Liver (tissue), 9 donors: ENCODE data around the gene TYSND1. TPM values are rescaled to one million over a fixed set of nuclear protein-coding genes. Genes with fewer than 3 reads are reported as not detected.

Source experiments
- DNase-seq: peaks from one replicate; pipeline ENCODE4 v3.0.0-alpha.2; 2017; ENCODE audit warnings: low spot score
- H3K27ac ChIP-seq, 2 donors: one replicate each; pipeline ENCODE4 v1.7.0; 2013; ENCODE audit warnings: inconsistent platforms in 2 of 2, low read length in 2 of 2, control low read depth in 1 of 2, low read depth in 1 of 2, mild to moderate bottlenecking in 1 of 2
- H3K27me3 ChIP-seq, 4 donors: one replicate each; pipeline versions ENCODE4 v1.6.1 to v1.7.0; 2013; ENCODE audit warnings: low read length in 3 of 4, inconsistent platforms in 1 of 4, mild to moderate bottlenecking in 1 of 4, moderate library complexity in 1 of 4; ENCODE audit not compliant: control insufficient read depth in 4 of 4, insufficient read depth in 4 of 4
- H3K36me3 ChIP-seq, 4 donors: one replicate each; pipeline versions ENCODE4 v1.6.1 to v1.7.0; 2013; ENCODE audit warnings: low read length in 3 of 4, mild to moderate bottlenecking in 3 of 4, low read depth in 1 of 4, moderate library complexity in 1 of 4; ENCODE audit not compliant: control insufficient read depth in 4 of 4, insufficient read depth in 3 of 4
- H3K4me1 ChIP-seq, 4 donors: one replicate each; pipeline versions ENCODE4 v1.6.1 to v1.7.0; 2013; ENCODE audit warnings: low read length in 3 of 4, mild to moderate bottlenecking in 3 of 4, moderate library complexity in 1 of 4; ENCODE audit not compliant: control insufficient read depth in 4 of 4, insufficient read depth in 4 of 4
- H3K4me3 ChIP-seq, 3 donors: one replicate each; pipeline versions ENCODE4 v1.6.1 to v1.7.0; 2013; ENCODE audit warnings: low read length in 3 of 3, control low read depth in 1 of 3, low read depth in 1 of 3, mild to moderate bottlenecking in 1 of 3
- H3K9ac ChIP-seq, 2 donors: one replicate each; pipeline ENCODE4 v1.7.0; 2013; ENCODE audit warnings: low read length in 2 of 2, mild to moderate bottlenecking in 2 of 2, moderate library complexity in 2 of 2, control low read depth in 1 of 2, low read depth in 1 of 2
- H3K9me3 ChIP-seq, 4 donors: one replicate each; pipeline versions ENCODE4 v1.6.1 to v1.7.0; 2013; ENCODE audit warnings: low read length in 3 of 4; ENCODE audit not compliant: control insufficient read depth in 4 of 4
- ATF3 ChIP-seq: IDR thresholded peaks from 2 replicates; pipeline ENCODE4 v1.6.1; 2016; ENCODE audit warnings: antibody characterized with exemption
- CTCF ChIP-seq: fragments of 150-350 bp; IDR thresholded peaks from 2 replicates; pipeline ENCODE4 v1.5.1; 2017; ENCODE audit warnings: improper control_type of control experiment, low read depth, low read length; ENCODE audit not compliant: missing input control
- EGR1 ChIP-seq, 2 donors: IDR thresholded peaks; 2 replicates each; pipeline ENCODE4 v1.6.1; 2016 to 2018; ENCODE audit warnings: antibody characterized with exemption in 2 of 2, low read depth in 2 of 2
- FOXA1 ChIP-seq: IDR thresholded peaks from 2 replicates; pipeline ENCODE4 v1.6.1; 2016; ENCODE audit warnings: antibody characterized with exemption
- FOXA2 ChIP-seq: IDR thresholded peaks from 2 replicates; pipeline ENCODE4 v1.6.1; 2016; ENCODE audit warnings: antibody characterized with exemption
- GABPA ChIP-seq, 2 donors: IDR thresholded peaks in 1 of 2; conservative IDR thresholded peaks in 1 of 2; 2 replicates each; pipeline ENCODE4 v1.6.1; 2016; ENCODE audit warnings: antibody characterized with exemption in 2 of 2, mild to moderate bottlenecking in 1 of 2, moderate library complexity in 1 of 2
- HNF4A ChIP-seq, 2 donors: conservative IDR thresholded peaks; 2 replicates each; pipeline ENCODE4 v1.6.1; 2016; ENCODE audit warnings: antibody characterized with exemption in 2 of 2, mild to moderate bottlenecking in 2 of 2
- HNF4G ChIP-seq: IDR thresholded peaks from 2 replicates; pipeline ENCODE4 v1.6.1; 2016; ENCODE audit warnings: antibody characterized with exemption
- JUND ChIP-seq, 2 donors: IDR thresholded peaks; 2 replicates each; pipeline ENCODE4 v1.6.1; 2016; ENCODE audit warnings: antibody characterized with exemption in 2 of 2
- MAX ChIP-seq: IDR thresholded peaks from 2 replicates; pipeline ENCODE4 v1.6.1; 2016; ENCODE audit warnings: antibody characterized with exemption
- NR2F2 ChIP-seq: IDR thresholded peaks from 2 replicates; pipeline ENCODE4 v1.6.1; 2016; ENCODE audit warnings: antibody characterized with exemption
- RAD21 ChIP-seq, 2 donors: IDR thresholded peaks; 2 replicates each; pipeline ENCODE4 v1.6.1; 2016; ENCODE audit warnings: antibody characterized with exemption in 2 of 2, mild to moderate bottlenecking in 2 of 2
- REST ChIP-seq: IDR thresholded peaks from 2 replicates; pipeline ENCODE4 v1.6.1; 2016; ENCODE audit warnings: antibody characterized with exemption, mild to moderate bottlenecking
- RXRA ChIP-seq, 2 donors: IDR thresholded peaks; 2 replicates each; pipeline ENCODE4 v1.6.1; 2017 to 2018; ENCODE audit warnings: antibody characterized with exemption in 2 of 2, mild to moderate bottlenecking in 1 of 2
- SP1 ChIP-seq: IDR thresholded peaks from 2 replicates; pipeline ENCODE4 v1.6.1; 2018; ENCODE audit warnings: antibody characterized with exemption, mild to moderate bottlenecking
- TAF1 ChIP-seq: conservative IDR thresholded peaks from 2 replicates; pipeline ENCODE4 v1.6.1; 2016; ENCODE audit warnings: antibody characterized with exemption, mild to moderate bottlenecking
- ZBTB33 ChIP-seq: IDR thresholded peaks from 2 replicates; pipeline ENCODE4 v1.6.1; 2016; ENCODE audit warnings: antibody characterized with exemption
- WGBS: extraction: QIAGEN DNeasy Blood & Tissue Kit; methylation state at CpG from one replicate; pipeline ENCODE4 v1.1.7; 2013; 5-methylcytosine and 5-hydroxymethylcytosine counted together
- polyA plus RNA-seq, 2 donors: library from polyadenylated mRNA; stranded (reverse) in 1 of 2; unstranded in 1 of 2; fragments of 200-250 nt in 1 of 2; fragments of >200 nt in 1 of 2; fragmentation: Nextera tagmentation in 1 of 2; extraction: Ambion mirVana in 1 of 2; gene quantifications; one replicate each; pipeline versions ENCODE4 v1.2.1 to v1.2.3, GENCODE V29; 2013 to 2015
- total RNA-seq, 2 donors: library from RNA; depleted of rRNA; stranded (reverse); fragments of >200 nt; gene quantifications; one replicate each; pipeline ENCODE4 v1.2.3, GENCODE V29; 2014
- donor health status: healthy.
- donor health status: healthy.
- donor health status: healthy.
- donor health status: healthy.
- donor health status: healthy.

TYSND1 gene
- total and polyA plus RNA-seq, 4 donors, result 3.9 to 11.3 (median 7.2) TPM

DNA sequence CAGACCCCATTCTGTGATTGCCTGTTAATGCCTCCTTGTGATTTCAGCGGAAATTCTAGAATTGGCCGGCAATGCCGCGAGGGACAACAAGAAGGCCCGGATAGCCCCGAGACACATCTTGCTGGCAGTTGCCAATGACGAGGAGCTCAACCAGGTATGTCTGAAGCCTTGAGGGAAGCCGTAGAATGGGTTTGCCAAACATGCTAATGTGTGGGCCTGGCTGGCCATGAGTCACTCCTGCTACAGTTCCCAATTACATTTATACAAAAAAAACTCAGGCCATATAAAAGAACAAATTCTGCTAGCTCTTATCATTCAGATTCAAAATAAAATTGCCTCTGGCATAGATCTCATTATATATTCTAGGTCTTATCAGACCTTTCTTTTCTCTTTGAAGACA lies 56.5 kb downstream of the TYSND1 start:
- WGBS, result 97% methylated on average over 8 of the region's 8 CpGs
- no peak for TF ChIP-seq JUND (IDR thresholded peaks at IDR 0.05)
- no peak for TF ChIP-seq HNF4A (conservative IDR thresholded peaks at IDR 0.05)
- TF ChIP-seq ZBTB33, result no peak
- TF ChIP-seq ATF3, result no peak
- TF ChIP-seq NR2F2, result no peak
- no peak for TF ChIP-seq CTCF
- TF ChIP-seq RXRA (IDR thresholded peaks at IDR 0.05), result no peak
- TF ChIP-seq REST, result no peak
- no peak for TF ChIP-seq FOXA2
- TF ChIP-seq TAF1, result no peak
- no peak for TF ChIP-seq GABPA (IDR thresholded peaks at IDR 0.05 in 1 of 2, conservative IDR thresholded peaks at IDR 0.05 in 1 of 2)
- no peak for TF ChIP-seq MAX
- no peak for TF ChIP-seq RAD21 (IDR thresholded peaks at IDR 0.05)
- H3K9ac ChIP-seq, result no peak overlapping the region
- no peaks in the 10 kb centered on the region for H3K36me3 ChIP-seq
- H3K27me3 ChIP-seq, result no peaks in the 10 kb centered on the region
- no peaks in the 10 kb centered on the region for H3K9me3 ChIP-seq
- peaks cover 4 to 52% (median 32%) of the 10 kb centered on the region in 4 donors for H3K4me1 ChIP-seq
- no peak overlapping the region for H3K4me3 ChIP-seq
- no peak for DNase-seq
- H3K27ac ChIP-seq, result no peak overlapping the region

DNA sequence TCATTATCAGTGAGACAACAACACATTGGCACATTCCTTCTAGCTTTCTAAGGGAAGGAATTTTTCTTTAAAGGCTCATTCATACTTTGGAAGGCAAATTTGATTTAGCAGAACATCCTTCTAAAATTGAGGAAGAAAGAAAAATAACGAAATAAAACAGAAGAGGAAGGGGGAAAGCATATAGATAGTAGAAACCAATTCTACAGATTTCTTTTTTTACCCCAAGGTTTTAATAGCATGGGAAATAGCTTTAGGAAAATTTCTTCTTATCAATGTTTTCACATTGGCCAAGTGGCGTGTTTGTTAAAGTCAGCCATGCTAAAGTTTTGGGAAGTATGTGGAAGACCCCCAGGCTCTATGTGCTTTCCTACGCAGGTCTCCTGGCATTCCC lies 58.2 kb downstream of the TYSND1 start:
- H3K27me3 ChIP-seq, result no peaks in the 10 kb centered on the region
- no peak overlapping the region for H3K4me3 ChIP-seq
- H3K36me3 ChIP-seq, result no peaks in the 10 kb centered on the region
- no peaks in the 10 kb centered on the region for H3K9me3 ChIP-seq
- TF ChIP-seq FOXA2, result no peak
- TF ChIP-seq HNF4A (conservative IDR thresholded peaks at IDR 0.05), result no peak
- TF ChIP-seq NR2F2, result no peak
- no peak for TF ChIP-seq HNF4G
- no peak for TF ChIP-seq TAF1
- no peak for TF ChIP-seq RAD21 (IDR thresholded peaks at IDR 0.05)
- TF ChIP-seq FOXA1, result no peak
- TF ChIP-seq GABPA (IDR thresholded peaks at IDR 0.05 in 1 of 2, conservative IDR thresholded peaks at IDR 0.05 in 1 of 2), result no peak
- TF ChIP-seq EGR1 (IDR thresholded peaks at IDR 0.05; ENCODE audit: low read depth in 2 of 2), result no peak
- TF ChIP-seq SP1, result no peak
- no peak overlapping the region for H3K9ac ChIP-seq
- no peak overlapping the region for H3K27ac ChIP-seq
- H3K4me1 ChIP-seq, result peaks cover 4 to 51% (median 32%) of the 10 kb centered on the region in 4 donors
- no peak for DNase-seq
- WGBS, result 87% methylated on average over 3 of the region's 3 CpGs

Other genes starting within 250 kb of the TYSND1 start
- gene MACROH2A2, start 93.9 kb downstream of the TYSND1 start, total RNA-seq, result 1 to 10 TPM; 3.3 to 7.2 TPM
- gene MACROH2A2, start 93.9 kb downstream of the TYSND1 start, polyA plus RNA-seq, result 1 to 10 TPM; 1.2 to 3.5 TPM
- 1 to 10 TPM; 5.0 to 9.5 TPM for gene AIFM2, start 13.9 kb downstream of the TYSND1 start, total RNA-seq
- gene AIFM2, start 13.9 kb downstream of the TYSND1 start, polyA plus RNA-seq, result 10 to 100 TPM in 1 of 2 donors, 1 to 10 TPM in 1; 9.8 to 20.3 TPM
- 10 to 100 TPM; 58.0 to 58.4 TPM for gene SAR1A, start 23.8 kb upstream of the TYSND1 start, total RNA-seq
- gene SAR1A, start 23.8 kb upstream of the TYSND1 start, polyA plus RNA-seq, result 10 to 100 TPM; 34.9 to 45.2 TPM
- 10 to 100 TPM; 91.1 to 92.0 TPM for gene PPA1, start 86.7 kb upstream of the TYSND1 start, total RNA-seq
- 100 to 1,000 TPM; 107 to 111 TPM for gene PPA1, start 86.7 kb upstream of the TYSND1 start, polyA plus RNA-seq
- gene NPFFR1, start 137.3 kb upstream of the TYSND1 start, total RNA-seq, result under 1 TPM in 1 of 2 donors, not detected in 1; under 0.01 TPM
- not detected for gene NPFFR1, start 137.3 kb upstream of the TYSND1 start, polyA plus RNA-seq
- 10 to 100 TPM in 1 of 2 donors, 1 to 10 TPM in 1; 9.3 to 13.4 TPM for gene LRRC20, start 235.9 kb upstream of the TYSND1 start, total RNA-seq
- gene LRRC20, start 235.9 kb upstream of the TYSND1 start, polyA plus RNA-seq, result 10 to 100 TPM in 1 of 2 donors, 1 to 10 TPM in 1; 8.0 to 15.5 TPM